NCI-H1930 (cell line): ENCODE results near the gene TBC1D4.
"Not testable (repeated sequence)": the region's sequence is repeated elsewhere in the genome, so short reads cannot be mapped to it uniquely, and the experiment has no call there.

Experiments used
- DNase-seq, 2 experiments: peaks; one replicate each; lab custom pipeline; 2025; lab: John Stamatoyannopoulos, UW

Gene TBC1D4

DNA sequence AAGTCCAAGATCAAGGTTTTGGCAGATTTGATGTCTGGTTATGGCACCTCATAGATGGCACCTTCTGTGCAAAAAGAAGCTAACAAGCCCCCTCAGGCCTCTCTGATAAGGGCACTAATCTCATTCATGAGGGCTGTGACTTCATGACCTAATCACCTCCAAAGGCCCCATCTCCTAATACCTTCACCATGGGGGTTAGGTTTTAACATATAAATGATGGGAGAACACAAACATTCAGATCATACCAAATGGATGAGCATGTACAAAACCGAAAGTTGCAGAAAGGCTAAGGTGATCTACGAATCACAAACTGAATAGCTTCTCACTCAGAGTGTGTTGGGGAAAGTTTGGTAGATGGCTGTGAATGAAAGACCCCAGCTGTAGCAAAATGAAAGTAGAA, 217.4 kb downstream of the TBC1D4 start:
- DNase-seq, result no peak

DNA sequence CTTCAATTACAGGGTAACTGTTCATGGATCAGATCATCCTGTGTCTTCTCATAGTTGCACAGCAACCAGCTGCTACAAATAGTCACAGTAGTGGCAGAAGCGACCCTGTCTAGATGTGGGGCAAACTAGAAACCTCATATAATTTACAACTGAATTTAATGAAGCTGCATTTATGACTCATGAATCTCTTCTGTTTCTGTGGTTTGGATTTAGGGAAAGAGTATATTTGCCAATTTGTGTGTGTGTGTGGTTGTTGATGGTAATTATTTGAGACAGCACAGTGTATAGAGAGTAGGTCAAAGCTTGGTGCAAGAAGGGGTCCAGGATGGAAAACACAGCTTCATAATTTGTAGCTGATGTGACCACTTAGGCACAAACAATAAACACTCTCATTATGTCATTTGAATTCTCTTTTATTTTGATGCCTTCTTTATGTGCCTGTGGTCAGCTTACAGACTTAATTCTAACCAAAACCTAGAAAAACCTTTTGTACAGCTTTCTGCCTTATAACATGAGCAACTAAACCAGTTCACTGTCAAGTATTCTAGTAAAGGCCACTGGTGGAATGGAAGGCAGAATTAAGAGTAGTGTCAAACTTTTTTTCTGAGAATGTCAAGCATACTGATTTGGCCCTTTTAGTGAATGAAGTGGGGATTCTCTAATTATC, 218.1 kb downstream of the TBC1D4 start:
- DNase-seq, result no peak

DNA sequence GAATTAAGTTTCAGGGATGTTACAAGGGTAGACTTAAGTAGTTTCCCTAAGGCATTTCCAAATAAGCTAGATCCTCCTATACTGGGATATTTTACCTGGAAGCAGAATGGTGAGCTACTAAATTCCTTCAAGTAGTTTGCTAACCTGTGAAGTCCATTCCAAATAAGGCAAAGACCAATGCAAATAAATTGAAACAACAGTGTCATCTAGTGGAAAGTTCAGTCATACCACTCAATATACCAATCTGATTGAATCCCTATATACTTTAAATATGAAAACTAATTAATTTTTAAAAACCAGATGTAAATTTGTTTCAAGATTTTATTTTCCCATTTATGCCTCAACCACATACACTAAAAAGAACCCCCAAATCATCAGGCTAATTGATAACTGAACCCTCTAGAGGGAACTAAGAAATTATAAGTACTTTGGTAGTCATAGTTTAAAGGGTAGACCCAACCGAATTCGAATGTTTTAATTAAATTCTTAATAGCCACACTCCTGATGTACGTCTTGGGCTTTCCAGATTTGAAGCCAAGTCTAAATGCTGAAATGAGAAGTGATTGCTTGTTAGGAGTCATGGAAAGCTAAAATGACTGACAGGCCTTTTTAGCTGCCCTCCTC, 223.7 kb downstream of the TBC1D4 start:
- no peak for DNase-seq

DNA sequence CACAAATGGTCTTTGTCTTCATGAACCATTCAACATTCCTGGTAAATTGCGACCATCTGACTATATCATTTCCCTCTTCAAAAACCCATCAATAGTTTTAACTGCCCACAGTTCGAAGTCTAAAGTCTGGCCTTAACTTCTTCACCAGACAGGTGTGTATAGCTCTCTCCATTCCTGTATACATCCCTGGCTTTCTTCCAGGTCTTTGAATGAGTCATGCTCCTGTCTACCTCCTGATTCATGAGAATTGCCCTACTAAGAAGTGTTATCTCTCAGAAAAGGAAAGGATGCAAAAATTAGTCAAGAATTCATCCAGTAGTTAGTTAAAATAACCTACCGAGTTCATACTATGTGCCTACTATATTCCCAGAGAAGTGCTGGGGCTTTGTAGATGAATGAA, 225.0 kb downstream of the TBC1D4 start:
- DNase-seq, result no peak

DNA sequence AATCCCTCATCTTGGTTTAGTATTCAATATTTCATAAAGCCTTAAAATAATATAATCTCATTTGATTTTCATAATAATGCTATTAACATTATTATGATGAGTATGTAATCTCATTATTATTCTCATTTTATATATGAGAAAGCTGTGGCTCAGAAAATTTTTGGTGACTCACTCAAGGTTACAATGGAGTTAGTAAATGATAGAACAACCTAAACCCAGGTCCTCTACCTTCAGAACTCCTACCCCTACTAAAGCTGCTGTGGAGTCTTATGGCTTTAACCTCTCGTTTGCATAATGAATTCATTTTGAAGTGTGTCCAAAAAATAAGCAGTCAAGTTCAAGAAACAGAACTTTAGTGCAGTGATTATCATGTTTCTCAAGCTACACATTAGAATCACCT, 226.3 kb downstream of the TBC1D4 start:
- no peak for DNase-seq

DNA sequence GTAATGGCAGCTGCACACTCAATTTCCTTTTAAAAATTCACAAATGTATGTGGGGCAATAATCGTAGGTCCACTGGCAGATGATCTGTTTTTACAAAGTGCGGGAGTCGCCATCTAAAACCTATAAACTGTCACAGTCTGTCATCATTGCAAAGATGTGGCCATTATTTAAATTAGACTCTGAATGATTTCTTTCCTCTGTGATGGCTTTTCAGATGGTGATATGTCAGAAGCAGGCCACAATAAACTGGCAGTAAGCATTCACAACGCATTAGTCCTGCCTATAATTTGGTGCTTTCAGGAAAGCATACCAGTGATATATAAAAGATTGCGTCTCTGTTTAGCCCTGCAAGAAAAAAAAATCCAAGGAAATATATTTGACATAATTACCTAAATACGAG, 226.8 kb downstream of the TBC1D4 start:
- DNase-seq, result no peak

DNA sequence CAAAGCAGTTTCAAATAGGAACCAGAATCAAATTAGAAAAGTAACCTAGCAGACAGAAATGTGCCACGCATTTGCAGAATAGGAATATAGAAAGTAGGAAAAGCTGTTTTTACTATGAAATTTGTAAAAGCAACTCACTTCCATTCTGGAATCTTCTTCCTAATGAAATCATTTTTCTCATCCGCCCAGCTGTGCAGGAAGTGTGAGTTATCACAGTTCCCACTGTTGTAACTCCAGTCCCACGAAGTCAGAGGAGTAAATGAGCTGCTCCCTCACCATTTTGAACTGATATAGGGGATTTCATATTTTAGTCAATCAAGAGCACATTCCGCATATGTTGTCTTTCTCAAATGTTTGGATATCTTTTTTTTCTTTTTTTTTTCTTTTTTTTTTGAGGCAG, 230.8 kb downstream of the TBC1D4 start:
- DNase-seq, result no peak

DNA sequence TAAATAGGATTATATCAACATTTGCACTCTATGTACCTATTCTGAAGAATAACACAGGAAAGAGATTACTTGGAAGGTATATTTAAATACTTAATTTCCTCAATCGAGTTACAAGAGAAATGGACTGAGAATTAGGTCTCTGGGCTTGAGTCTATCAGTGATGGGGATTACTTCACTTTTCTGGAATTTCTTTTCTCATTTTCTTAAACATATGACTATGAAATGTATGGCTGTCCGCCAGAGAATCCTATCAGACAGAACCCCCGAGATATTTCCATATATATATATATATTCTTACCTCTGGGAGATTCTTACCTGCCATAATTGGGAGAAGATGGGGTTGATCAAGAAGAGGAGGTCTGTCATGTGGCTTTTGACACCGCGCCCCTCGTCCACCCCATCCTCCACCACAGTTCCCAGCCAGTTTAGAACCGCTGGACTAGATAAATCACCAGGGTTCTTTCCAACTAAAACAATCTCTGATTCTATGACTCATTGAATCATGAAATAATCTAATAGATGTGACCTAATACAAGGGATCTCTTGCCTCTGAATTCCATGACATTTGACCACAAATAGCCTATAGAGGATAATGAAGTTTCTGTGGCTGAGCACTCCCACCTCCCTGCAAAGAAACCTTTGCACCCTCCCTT, 231.3 kb downstream of the TBC1D4 start:
- DNase-seq, result no peak

DNA sequence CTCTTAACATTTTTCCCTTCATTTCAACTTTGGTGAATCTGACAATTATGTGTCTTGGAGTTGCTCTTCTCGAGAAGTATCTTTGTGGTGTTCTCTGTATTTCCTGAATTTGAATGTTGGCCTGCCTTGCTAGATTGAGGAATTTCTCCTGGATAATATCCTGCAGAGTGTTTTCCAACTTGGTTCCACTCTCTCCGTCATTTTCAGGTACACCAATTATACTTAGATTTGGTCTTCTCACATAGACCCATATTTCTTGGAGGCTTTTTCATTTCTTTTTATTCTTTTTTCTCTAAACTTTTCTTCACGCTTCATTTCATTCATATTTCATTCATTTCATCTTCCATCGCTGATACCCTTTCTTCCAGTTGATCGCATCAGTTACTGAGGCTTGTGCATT, 236.4 kb downstream of the TBC1D4 start:
- not testable (repeated sequence) for DNase-seq

DNA sequence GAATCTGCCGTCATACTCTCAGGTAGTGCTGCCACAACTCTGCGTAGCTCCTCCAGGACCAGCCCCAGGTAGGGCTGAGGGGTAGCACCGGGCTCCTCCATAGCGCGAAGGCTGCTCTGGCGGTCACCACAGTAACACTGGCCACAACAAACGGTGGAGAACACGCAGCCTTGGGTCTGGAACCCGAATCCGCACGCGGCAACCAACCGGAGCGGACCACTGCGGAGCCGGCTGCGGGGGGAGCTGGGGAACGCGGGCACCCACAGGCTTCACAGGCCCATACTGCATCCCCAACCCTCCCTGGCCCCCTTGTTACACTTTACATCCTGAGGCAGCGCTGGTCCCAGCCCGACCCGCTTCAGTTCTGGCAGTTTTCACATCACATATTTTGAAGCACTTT, 241.7 kb downstream of the TBC1D4 start:
- DNase-seq, result not testable (repeated sequence)

DNA sequence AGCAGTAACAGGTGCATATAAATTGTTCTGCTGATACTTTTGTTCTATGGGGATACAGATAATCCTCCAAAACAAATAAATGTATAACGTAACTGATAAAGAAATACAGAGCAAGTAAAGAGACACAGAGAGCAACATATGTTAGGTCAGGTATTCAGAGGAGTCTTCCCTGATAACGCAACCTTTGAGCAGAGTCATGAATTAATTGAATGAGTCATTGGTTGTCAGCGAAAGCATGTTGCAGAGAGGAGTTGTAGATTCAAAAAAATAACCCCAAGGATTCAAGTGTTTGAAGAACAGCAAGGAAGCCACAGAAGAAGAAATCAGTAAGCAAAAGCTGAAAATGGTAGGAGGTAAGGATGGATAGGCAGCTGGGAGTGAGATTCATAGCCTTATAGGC, 245.2 kb downstream of the TBC1D4 start:
- DNase-seq, result no peak
